Measurements from ENCODE around the gene GIMAP8.
"Not testable (repeated sequence)": the region's sequence is repeated elsewhere in the genome, so short reads cannot be mapped to it uniquely, and the experiment has no call there.

Gene GIMAP8

DNA sequence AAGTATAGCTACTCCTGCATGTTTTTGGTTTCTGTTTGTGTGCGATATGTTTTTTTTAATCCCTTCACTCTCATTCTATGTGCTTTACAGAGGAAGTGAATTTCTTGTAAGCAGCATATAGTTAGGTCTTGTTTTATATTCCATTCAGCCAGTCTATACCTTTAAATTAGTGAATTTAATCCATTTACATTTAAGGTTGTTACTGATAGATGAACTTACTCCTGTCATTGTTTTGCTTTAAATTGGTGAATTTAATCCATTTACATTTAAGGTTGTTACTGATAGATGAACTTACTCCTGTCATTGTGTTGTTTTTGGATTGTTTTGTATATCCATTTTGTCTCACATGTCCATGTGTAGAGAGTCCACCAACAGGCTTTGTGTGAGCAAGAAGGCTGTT, 11.1 kb downstream of the GIMAP8 start:
- DNase-seq (ENCODE audit: low read depth in 2 of 2, low spot score in 1 of 2): no peak

DNA sequence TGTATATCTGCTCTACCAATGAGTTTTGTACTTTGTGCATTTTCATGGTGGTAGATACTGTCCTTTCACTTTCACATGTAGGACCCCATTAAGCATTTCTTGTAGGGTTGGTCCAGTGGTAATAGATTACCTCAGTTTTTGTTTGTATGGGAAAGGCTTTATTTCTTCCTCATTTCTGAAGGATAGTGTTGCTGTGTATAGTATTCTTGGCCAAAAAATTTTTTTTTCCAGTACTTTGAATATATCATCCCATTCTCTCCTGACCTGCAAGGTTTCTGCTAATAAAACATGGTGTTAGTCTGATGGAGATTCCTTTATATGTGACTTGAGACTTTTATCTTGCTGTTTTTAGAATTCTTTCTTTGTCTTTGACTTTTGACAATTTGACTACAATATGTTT, 12.0 kb downstream of the GIMAP8 start:
- no peak for DNase-seq (ENCODE audit: low read depth in 2 of 2, low spot score in 1 of 2)

DNA sequence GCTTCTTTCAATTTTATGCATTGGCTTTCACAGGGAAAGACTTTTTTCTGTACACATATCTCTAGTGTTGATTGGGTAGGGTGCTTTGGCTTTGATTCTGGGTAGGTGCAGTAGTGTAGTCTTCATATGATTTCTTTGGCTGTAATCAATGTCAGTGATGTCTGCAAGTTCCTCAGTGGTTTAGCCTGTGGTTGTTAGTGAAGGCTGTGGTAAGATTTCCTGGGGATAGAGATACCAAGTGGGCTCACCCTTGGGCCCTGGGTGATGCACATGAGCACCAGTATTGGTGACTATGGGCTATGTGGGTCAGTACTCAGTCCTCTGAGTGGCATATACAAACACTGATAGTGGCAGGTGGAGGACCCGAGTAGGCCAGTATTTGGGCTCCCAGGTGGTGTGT, 13.0 kb downstream of the GIMAP8 start:
- DNase-seq (ENCODE audit: low read depth in 2 of 2, low spot score in 1 of 2): no peak

DNA sequence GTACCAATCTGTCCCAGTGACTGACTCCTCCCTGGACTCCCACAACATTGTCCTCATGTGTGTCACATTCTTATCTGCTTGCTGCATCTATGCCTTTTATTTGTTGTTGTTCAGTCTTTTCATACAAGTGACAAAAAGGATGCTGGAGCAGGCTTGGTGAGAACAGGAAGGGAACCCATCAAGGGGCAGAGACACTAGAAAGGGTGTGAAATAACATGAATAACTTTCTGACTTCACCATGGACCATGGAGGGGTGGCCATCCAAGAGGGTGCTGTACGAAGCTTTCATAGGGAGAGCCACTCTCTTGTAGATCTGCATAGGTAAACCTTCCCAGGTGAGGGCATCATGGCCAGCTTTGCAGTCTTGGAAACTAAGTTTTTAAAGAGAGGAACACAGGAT, 14.5 kb downstream of the GIMAP8 start:
- DNase-seq (ENCODE audit: low read depth in 2 of 2, low spot score in 1 of 2): no peak

DNA sequence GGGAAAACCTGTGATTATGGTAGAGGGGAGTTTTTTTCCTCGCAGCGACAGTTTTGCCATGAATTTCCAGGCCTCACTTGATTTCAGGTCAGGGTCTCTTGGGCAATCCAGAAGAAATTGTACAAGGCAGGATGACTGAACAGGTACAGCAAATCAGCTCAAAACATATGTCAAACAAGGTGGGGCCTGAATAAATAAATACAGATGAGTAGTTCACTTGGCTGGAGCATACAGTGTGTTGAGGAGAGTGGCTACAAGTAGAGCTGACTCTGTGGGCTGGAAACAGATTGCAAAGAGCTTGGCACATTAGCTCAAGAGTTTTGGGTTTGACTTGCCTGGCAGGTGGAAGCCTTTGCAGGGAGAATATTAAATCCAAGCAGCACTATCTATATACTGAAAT, 15.0 kb downstream of the GIMAP8 start:
- no peak for DNase-seq (ENCODE audit: low read depth in 2 of 2, low spot score in 1 of 2)

DNA sequence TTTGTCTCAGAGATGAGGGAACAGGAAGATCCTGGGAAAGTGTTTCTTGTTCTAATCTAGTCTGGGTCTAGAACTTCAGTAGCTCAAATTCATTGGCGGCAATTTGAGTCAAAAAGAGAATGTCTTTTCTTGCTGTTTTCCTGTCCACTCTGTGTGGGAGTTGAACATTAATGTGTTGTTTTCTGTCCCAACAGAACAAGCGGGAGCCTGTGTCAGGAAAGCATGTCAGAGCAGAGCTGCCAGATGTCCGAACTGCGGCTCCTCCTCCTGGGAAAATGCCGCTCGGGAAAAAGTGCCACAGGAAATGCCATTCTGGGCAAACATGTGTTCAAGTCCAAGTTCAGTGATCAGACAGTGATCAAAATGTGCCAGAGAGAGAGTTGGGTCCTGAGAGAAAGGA, 16.0 kb downstream of the GIMAP8 start:
- DNase-seq (ENCODE audit: low read depth in 2 of 2, low spot score in 1 of 2): no peak

DNA sequence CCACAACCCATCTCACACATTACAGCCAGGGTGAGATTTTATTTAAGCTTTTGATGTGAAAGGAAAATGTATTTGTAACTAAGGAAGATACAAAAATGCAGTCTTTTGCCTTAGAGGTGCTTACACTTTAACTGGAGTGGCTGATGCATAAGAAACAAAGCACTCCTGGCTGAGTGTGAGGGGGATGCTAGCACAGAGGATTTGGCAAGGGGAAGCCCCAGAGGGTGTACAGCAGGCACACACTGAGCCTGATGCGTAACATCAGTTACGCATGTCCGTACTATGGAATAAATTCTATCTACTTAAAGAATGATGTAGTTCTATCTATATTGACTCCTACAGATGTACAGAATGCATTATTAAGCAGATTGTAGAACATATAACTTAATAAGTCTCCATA, 17.8 kb downstream of the GIMAP8 start:
- no peak for DNase-seq (ENCODE audit: low read depth in 2 of 2, low spot score in 1 of 2)

DNA sequence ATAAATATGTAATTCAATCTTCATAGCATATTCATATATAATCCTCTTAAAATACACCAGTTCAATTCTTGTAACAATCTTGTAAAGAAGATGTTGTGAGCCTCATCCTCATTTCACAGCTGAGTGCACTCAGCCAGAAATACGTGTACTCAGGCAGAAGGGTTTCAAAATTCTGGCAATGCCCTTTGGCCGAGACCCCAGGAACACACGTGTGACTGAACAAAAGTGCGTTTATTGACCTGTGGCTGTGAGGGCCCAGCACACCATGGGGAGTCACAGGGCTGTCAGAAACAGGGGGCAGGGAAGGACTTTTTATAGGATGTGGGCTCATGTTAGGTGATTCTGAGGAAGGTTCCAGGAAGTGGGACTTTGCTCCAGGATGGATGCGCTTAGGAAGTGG, 21.5 kb downstream of the GIMAP8 start:
- DNase-seq (ENCODE audit: low read depth in 2 of 2, low spot score in 1 of 2): no peak

DNA sequence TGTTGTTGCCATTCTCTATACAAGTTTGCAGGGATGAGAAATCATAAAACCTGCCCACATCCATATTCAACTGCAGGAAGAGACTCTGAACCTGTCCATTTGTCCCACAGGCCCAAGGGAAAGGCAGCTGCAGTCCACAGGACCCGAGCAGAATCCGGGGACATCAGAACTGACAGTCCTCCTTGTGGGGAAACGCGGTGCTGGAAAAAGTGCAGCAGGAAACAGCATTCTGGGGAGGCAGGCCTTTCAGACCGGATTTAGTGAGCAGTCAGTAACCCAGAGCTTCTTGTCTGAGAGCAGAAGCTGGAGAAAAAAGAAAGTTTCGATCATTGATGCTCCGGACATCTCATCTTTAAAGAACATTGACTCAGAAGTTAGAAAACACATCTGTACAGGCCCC, 23.5 kb downstream of the GIMAP8 start:
- no peak for DNase-seq (ENCODE audit: low read depth in 2 of 2, low spot score in 1 of 2)

DNA sequence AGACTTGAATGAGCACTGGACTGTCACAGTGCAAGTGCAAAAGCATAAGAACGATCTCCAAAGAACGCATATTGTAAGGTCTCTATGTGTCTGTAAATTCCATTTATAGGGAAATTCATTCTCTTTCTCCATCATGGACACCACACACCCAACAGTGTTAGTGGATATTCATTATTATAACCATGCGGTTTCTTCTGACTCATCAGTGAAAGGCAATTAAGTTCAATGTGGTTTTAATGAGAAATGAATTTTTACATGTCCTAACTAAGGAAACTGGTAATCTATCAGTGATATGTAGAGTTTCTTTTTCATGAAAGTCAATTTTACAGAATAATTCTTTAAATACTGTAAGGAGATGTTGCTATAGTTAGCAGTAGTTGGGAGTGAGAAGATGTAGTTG, 25.9 kb downstream of the GIMAP8 start:
- no peak for DNase-seq (ENCODE audit: low read depth in 2 of 2, low spot score in 1 of 2)

DNA sequence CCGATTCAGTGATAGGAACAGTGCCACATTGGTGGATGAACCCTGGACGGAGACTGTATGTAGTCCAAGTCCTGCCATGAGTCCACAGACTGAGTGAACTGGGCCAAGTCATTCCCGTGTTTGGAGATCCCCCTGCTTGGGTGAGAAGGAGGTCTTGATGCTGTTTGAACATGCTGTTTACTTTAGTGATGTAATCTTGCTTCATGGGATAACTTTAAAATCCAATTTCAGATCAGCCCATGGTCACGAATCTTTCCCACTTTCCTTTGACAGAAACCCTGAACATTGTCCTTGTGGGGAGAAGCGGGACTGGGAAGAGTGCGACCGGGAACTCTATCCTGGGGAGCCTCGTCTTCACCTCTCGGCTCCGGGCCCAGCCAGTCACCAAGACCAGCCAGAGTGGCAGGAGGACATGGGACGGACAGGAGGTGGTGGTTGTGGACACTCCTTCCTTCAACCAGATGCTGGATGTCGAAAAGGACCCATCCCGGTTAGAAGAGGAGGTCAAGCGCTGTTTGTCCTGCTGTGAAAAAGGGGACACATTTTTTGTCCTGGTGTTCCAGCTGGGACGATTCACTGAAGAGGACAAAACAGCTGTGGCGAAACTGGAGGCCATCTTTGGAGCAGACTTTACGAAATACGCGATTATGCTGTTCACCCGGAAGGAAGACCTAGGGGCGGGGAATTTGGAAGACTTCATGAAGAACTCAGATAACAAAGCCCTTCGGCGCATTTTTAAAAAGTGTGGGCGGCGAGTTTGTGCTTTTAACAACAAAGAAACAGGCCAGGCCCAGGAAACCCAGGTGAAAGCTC, 26.6 kb downstream of the GIMAP8 start:
- DNase-seq (ENCODE audit: low read depth in 2 of 2, low spot score in 1 of 2): peak in 1 of 2 donors; percentile 19

DNA sequence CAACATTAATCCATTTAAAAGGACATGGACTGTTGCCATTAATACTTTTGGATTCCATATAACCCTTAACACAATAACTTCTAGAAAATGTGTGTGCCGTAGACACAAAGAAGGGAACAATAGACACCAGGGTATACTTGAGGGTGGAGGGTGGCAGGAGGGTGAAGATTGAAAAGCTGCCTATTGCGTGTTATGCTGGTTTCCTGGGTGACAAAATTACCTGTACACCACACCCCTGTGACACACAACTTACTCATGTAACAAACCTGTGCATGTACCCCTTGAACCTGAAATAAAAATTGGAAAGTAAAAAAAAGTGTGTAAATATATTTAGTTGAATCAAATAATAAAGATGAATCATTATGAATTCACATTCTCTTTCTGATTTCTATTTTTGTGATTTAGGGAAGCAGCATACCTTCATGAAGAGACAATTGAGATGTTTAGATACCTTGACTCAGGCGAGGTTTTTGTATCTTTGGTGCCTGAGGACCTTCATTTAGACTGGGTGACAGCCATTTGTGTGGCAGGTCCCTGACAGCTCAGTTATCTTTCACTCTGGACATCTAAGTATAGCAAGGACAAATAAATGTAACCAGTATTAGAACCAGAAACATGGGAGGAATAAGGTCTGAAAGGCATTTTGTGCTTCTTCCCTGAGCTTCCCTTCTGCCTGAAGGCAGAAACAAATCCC, 28.7 kb downstream of the GIMAP8 start:
- no peak for DNase-seq (ENCODE audit: low read depth in 2 of 2, low spot score in 1 of 2)

DNA sequence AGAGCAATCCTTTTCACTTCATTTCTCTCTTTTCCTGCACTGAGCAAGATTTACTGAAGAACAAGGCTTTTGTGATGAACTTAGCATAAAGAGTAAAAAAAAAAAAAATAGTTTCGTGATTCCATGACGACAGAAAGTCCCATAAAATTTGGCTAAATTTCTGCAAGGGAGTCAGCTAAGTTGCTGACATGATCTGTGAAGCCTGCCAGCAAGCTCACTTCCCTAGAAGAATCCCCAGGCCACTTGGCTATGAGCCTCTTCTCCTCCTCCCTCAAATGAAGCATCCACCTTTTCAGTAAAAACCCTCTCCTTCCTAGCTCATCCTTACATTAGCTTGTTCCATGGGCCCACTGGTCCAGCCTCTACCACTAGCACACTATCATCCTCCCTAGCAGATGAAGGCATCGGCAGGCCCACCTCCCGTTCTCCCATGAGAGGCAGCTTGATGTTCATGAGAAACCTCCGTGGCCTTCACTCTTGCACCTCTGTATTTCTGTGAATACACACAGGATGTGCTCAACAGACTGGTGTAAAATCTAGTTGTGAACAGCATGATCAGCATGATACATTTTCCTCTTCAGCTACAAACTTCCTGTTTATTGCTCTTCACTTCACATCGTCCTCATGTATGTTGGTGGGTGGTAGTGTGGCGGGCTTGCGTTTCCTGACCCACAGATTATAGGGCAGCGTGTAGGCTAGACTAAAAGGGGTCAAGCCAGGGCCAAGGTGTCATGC, 30.9 kb downstream of the GIMAP8 start:
- DNase-seq (ENCODE audit: low read depth in 2 of 2, low spot score in 1 of 2): peak in 1 of 2 donors; percentile 36

DNA sequence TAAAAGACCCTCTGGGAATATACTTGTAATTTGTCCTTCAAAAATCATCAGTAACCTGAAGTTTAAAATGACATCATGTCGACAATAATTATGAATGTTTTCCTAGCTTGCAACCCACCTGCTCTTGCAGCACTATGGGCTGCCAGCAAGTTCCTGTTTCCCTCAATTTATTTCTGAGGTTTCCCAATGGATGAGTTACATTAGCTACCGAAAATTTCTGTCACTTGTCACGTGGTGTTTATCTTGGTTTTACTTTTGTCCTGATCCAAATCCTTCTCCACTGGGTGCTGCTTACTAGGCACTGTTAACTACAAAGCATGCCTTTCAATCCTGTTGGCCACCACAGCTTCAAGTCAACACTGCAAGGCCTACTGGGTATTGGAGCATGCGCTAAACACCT, 31.5 kb downstream of the GIMAP8 start:
- no peak for DNase-seq (ENCODE audit: low read depth in 2 of 2, low spot score in 1 of 2)

DNA sequence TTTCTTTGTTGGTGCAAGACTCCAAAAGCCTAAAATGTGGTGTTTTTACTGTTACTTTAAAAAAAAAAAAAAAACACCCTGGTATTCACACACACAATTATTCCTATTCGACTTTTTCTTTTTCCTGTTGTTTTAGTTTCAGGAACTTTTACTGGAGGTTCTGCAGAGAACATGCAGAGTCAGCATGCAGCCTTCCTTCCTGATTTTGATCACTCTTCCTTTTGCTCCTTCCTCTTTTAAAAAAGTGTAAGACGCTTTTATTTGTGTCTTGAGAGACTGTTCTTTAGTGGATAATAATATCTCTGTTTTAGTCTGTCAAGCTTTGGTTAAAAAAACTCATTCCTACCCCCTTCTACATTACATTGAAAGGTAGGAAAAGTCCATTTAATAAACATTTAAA, 33.1 kb downstream of the GIMAP8 start:
- not testable (repeated sequence) for DNase-seq (ENCODE audit: low read depth in 2 of 2, low spot score in 1 of 2)

DNA sequence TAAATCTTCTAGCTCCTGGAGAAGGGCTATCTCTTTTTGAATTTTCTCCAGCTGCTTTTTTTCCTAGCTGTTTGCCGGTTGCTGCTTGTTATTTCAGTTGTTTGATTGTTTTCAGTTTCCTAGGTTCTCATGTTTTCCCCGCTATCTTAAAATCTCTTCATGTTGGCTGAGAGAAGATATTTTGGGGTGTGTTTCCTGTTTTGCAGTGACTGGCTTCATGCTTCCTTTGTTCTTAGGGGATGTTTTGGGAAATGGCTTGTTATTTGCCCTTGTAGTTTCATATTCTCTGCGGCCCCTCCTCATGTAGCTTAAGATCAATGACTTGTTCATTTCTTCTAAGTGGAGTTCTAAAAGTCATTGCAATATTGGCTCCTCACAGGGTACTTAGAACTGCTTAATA, 33.6 kb downstream of the GIMAP8 start:
- DNase-seq (ENCODE audit: low read depth in 2 of 2, low spot score in 1 of 2): not testable (repeated sequence)

DNA sequence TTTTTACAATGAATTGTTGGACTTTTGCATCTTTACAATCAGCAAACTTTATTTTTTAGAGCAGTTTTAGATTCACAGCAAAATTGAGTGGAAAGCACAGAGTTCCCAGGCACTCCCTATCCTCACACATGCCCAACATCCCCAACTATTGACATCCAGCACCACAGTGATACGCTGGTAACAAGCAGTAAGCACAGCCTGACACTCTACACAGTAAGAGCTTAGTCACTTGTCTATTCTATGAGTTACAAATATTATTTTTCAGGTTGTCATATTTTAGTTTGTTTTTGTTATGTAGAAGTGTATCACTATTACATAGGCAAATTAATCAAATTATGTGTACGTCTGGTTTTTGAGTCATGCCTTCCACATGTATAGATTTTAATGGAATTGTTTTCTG, 37.2 kb downstream of the GIMAP8 start:
- DNase-seq (ENCODE audit: low read depth in 2 of 2, low spot score in 1 of 2): no peak

DNA sequence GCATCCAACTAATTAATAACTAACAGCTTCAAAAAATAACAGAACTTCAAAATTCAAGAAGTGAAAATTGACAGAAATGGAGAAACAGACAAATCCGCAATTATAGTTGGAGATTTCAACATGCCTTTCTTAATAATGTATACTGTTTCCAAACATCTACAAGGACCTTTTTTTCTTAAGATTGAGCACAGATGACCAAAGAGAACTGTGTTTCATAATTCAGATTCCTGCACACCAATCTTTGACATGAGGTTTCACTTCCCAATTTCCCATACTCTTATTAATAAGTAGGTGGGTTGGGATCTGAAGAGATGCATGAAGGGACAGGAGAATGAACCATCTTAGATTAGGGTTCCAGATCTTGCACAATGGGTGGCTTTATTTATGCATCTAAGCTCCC, 39.4 kb downstream of the GIMAP8 start:
- no peak for DNase-seq (ENCODE audit: low read depth in 2 of 2, low spot score in 1 of 2)

DNA sequence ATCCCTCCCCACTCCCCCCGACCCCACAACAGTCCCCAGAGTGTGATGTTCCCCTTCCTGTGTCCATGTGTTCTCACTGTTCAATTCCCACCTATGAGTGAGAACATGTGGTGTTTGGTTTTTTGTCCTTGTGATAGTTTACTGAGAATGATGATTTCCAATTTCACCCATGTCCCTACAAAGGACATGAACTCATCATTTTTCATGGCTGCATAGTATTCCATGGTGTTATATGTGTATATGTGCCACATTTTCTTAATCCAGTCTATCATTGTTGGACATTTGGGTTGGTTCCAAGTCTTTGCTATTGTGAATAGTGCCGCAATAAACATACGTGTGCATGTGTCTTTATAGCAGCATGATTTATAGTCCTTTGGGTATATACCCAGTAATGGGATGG, 43.0 kb downstream of the GIMAP8 start:
- DNase-seq (ENCODE audit: low read depth in 2 of 2, low spot score in 1 of 2): not testable (repeated sequence)

DNA sequence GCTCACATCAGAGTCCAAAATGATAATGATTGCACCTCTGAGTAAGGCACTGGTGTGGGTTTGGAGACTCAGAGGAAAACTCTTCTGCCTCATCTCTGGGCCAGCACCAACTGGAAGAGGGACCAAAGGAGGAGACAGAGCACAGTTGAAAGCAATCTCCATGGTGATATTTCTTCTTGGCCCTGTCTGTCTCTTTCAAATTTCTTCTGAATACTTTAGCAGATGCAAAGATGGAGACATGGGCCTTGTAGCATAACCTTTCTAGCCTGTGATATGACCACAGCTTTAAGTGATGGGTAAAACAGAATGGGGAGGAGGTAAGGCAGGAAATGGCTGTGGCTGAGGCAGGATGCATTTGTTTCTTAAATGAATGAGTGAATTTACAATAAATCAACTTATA, 52.1 kb downstream of the GIMAP8 start:
- no peak for DNase-seq (ENCODE audit: low read depth in 2 of 2, low spot score in 1 of 2)

DNA sequence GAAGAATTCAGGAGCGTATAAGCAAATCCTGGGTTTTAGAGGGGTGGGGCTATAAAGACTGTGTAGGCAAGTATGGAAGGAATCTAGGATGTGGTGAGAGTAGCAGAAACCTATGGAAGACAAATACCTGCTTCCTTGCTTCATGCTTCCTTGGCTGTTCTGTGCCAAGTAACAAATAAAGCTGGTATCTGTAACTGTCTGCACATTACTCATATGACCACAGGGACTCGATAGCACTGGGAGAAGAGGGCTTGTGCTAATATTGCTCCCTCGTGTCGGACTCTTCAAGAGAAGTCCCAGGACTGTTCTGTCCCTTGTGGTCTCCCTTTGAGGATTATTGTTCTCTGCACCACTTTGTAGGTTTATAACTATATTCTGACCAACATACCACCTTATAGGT, 52.7 kb downstream of the GIMAP8 start:
- DNase-seq (ENCODE audit: low read depth in 2 of 2, low spot score in 1 of 2): no peak

DNA sequence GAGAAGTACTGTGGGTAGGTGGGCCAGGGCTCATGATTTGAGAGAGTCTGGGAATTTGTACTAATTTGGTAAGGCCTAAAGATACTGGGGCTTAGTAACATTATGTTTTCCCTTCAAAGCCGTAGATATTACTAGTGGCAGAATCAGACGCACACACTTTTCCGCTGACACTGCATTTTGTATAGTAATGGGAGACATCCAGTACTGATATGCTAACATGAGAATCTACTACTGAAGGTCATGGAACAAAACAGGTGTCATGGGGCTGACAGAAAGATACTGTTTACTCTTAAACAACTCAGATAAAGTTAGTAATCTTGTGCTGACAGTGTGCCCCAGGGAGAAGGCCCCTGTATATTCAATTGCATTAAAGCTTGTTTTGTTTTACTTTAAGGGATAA, 53.2 kb downstream of the GIMAP8 start:
- DNase-seq (ENCODE audit: low read depth in 2 of 2, low spot score in 1 of 2): no peak
